ENCODE results near the gene F2. TPM values are rescaled to one million over a fixed set of nuclear protein-coding genes. Genes with fewer than 3 reads are reported as not detected.

The F2 gene
- total RNA-seq, 2 donors from 2014 or later: 0.89 to 1.5 TPM

DNA sequence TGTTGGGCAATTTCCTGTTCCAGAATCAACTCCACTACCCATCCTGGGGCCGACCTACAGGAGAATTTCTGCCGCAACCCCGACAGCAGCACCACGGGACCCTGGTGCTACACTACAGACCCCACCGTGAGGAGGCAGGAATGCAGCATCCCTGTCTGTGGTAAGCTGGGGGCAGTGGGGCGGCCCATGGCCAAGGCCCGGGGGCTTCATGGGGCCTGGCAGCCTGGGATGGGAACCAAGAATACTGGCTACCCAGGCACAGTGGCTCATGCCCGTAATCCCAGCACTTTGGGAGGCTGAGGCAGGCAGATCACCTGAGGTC is 4.3 kb downstream of the F2 start:
- no peak for TF ChIP-seq CTCF (conservative IDR thresholded peaks at IDR 0.05)
- DNase-seq: no peak
- no peak overlapping the region for H3K9ac ChIP-seq (ENCODE audit: extremely low read depth, low read length, poor library complexity, severe bottlenecking)
- no peak overlapping the region for H3K27ac ChIP-seq (ENCODE audit: low read depth, low read length)
- no peaks in the 10 kb centered on the region for H3K9me3 Mint-ChIP-seq
- WGBS, 2 experiments (ENCODE audit: insufficient coverage in 1 of 2, insufficient read length in 1 of 2): 83 to 100% methylated on average over 3 to 8 of the region's 8 CpGs
- H3K4me1 ChIP-seq (ENCODE audit: control insufficient read depth, insufficient read depth, low read length): no peaks in the 10 kb centered on the region
- no peaks in the 10 kb centered on the region for H3K9me3 ChIP-seq (ENCODE audit: control insufficient read depth, low read length)
- H3K27me3 Mint-ChIP-seq (ENCODE audit: insufficient read depth): no peaks in the 10 kb centered on the region
- H3K36me3 Mint-ChIP-seq (ENCODE audit: low read depth): no peaks in the 10 kb centered on the region
- peaks cover 12% of the 10 kb centered on the region for H3K4me1 Mint-ChIP-seq
- H3K4me3 Mint-ChIP-seq: no peak overlapping the region
- no peaks in the 10 kb centered on the region for H3K36me3 ChIP-seq (ENCODE audit: control insufficient read depth, insufficient read depth, low read length)
- no peak overlapping the region for H3K4me3 ChIP-seq (ENCODE audit: low read length)
- H3K27ac Mint-ChIP-seq: no peak overlapping the region
- no peaks in the 10 kb centered on the region for H3K27me3 ChIP-seq (ENCODE audit: control insufficient read depth, insufficient read depth, low read length, poor library complexity, severe bottlenecking)

GRCh38 chr11:46724088-46724487 is 5.1 kb downstream of the F2 start:
- WGBS, 2 experiments (ENCODE audit: insufficient coverage in 1 of 2, insufficient read length in 1 of 2): 77 to 80% methylated on average over 4 to 8 of the region's 8 CpGs
- Histone ChIP-seq H3K9me3 (ENCODE audit: control insufficient read depth, low read length) (no peaks in the 10 kb centered on the region), H3K9ac (ENCODE audit: extremely low read depth, low read length, poor library complexity, severe bottlenecking) (no peak overlapping the region), H3K27ac (ENCODE audit: low read depth, low read length) (peak overlapping the region; percentile 44), H3K27me3 (ENCODE audit: control insufficient read depth, insufficient read depth, low read length, poor library complexity, severe bottlenecking) (no peaks in the 10 kb centered on the region), H3K4me1 (ENCODE audit: control insufficient read depth, insufficient read depth, low read length) (no peaks in the 10 kb centered on the region), H3K4me3 (ENCODE audit: low read length) (no peak overlapping the region), H3K36me3 (ENCODE audit: control insufficient read depth, insufficient read depth, low read length) (no peaks in the 10 kb centered on the region)
- no peak for TF ChIP-seq CTCF (conservative IDR thresholded peaks at IDR 0.05)
- no peak overlapping the region for H3K4me3 Mint-ChIP-seq
- H3K27me3 Mint-ChIP-seq (ENCODE audit: insufficient read depth): no peaks in the 10 kb centered on the region
- peak overlapping the region; percentile 36 for H3K27ac Mint-ChIP-seq
- DNase-seq: no peak
- no peaks in the 10 kb centered on the region for H3K36me3 Mint-ChIP-seq (ENCODE audit: low read depth)
- peaks cover 7% of the 10 kb centered on the region for H3K4me1 Mint-ChIP-seq
- no peaks in the 10 kb centered on the region for H3K9me3 Mint-ChIP-seq

- Mint-ChIP-seq H3K36me3 (ENCODE audit: low read depth) (no peaks in the 10 kb centered on the region), H3K27me3 (ENCODE audit: insufficient read depth) (no peaks in the 10 kb centered on the region), H3K27ac (peak overlapping the region; percentile 42), H3K4me3 (no peak overlapping the region), H3K4me1 (peaks cover 2% of the 10 kb centered on the region), H3K9me3 (no peaks in the 10 kb centered on the region)
- H3K9me3 ChIP-seq (ENCODE audit: control insufficient read depth, low read length): no peaks in the 10 kb centered on the region
- peak; percentile 50 for DNase-seq
- H3K27ac ChIP-seq (ENCODE audit: low read depth, low read length): no peak overlapping the region
- peak; percentile 28 for TF ChIP-seq CTCF (conservative IDR thresholded peaks at IDR 0.05)
- 93 to 99% methylated on average over 11 to 19 of the region's 19 CpGs for WGBS, 2 experiments (ENCODE audit: insufficient coverage in 1 of 2, insufficient read length in 1 of 2)
- H3K36me3 ChIP-seq (ENCODE audit: control insufficient read depth, insufficient read depth, low read length): no peaks in the 10 kb centered on the region
- H3K9ac ChIP-seq (ENCODE audit: extremely low read depth, low read length, poor library complexity, severe bottlenecking): no peak overlapping the region
- no peaks in the 10 kb centered on the region for H3K4me1 ChIP-seq (ENCODE audit: control insufficient read depth, insufficient read depth, low read length)
- no peak overlapping the region for H3K4me3 ChIP-seq (ENCODE audit: low read length)
- H3K27me3 ChIP-seq (ENCODE audit: control insufficient read depth, insufficient read depth, low read length, poor library complexity, severe bottlenecking): no peaks in the 10 kb centered on the region
Measured at GRCh38 chr11:46725338-46726205, 6.6 kb downstream of the F2 start.
